Measurements from ENCODE around the gene HMGCR.

- no peak for TF ChIP-seq POLR2AphosphoS5 (IDR thresholded peaks at IDR 0.05; ENCODE audit: borderline replicate concordance, low read depth, low read length)
- TF ChIP-seq EZH2 (IDR thresholded peaks at IDR 0.05) = no peak
- TF ChIP-seq FOXP2 (optimal IDR thresholded peaks at IDR 0.05; ENCODE audit: control extremely low read depth, extremely low read length, insufficient read depth) = no peak
Observed at GRCh38 chr5:75367401-75367800, 30.4 kb downstream of the HMGCR start.
